ENCODE results near the gene FKBP1A.
A peak's percentile ranks its signal among the peaks of the same experiment; 100 is the strongest.

Gene FKBP1A

GRCh38 chr20:1321654-1321939 lies 71.3 kb downstream of the FKBP1A start:
- intact Hi-C loops (cut with DNase I; ENCODE audit: low total_unique reads), result loop anchor here (5.0 kb wide), 1 partner anchor 71 kb away; the partner anchor contains the start of gene FKBP1A
- no peak overlapping the region for H3K27ac ChIP-seq
- peak in 1 of 2 donors; percentile 1 for DNase-seq
- H3K4me3 ChIP-seq, result no peak overlapping the region
- no peak for TF ChIP-seq CTCF (IDR thresholded peaks at IDR 0.05)
- H3K4me1 ChIP-seq, result peaks cover 0 to 14% (median 11%) of the 10 kb centered on the region in 4 donors
- H3K27me3 ChIP-seq, result no peaks in the 10 kb centered on the region
- no peaks in the 10 kb centered on the region for H3K36me3 ChIP-seq
- H3K9me3 ChIP-seq, result no peaks in the 10 kb centered on the region

- Histone ChIP-seq H3K4me3 (no peak overlapping the region), H3K36me3 (no peaks in the 10 kb centered on the region), H3K4me1 (peaks cover 0 to 9% (median 6%) of the 10 kb centered on the region in 4 donors), H3K27me3 (no peaks in the 10 kb centered on the region), H3K27ac (no peak overlapping the region), H3K9me3 (no peaks in the 10 kb centered on the region)
- peak in 1 of 2 donors; percentile 55 for DNase-seq
- TF ChIP-seq CTCF (IDR thresholded peaks at IDR 0.05), result no peak
- intact Hi-C loops (cut with DNase I; ENCODE audit: low total_unique reads), result loop anchor here (5.0 kb wide), 1 partner anchor 71 kb away; the partner anchor contains the start of gene FKBP1A
These were observed 71.8 kb downstream of the FKBP1A start for GRCh38 chr20:1320902-1321653.

- Histone ChIP-seq H3K4me1 (peaks cover 0 to 6% (median 3%) of the 10 kb centered on the region in 4 donors), H3K9me3 (no peaks in the 10 kb centered on the region), H3K27me3 (no peaks in the 10 kb centered on the region), H3K4me3 (no peak overlapping the region), H3K27ac (no peak overlapping the region), H3K36me3 (no peaks in the 10 kb centered on the region)
- TF ChIP-seq CTCF (IDR thresholded peaks at IDR 0.05), result no peak
- intact Hi-C loops (cut with DNase I; ENCODE audit: low total_unique reads), result loop anchor here (5.0 kb wide), 1 partner anchor 72 kb away; the partner anchor contains the start of gene FKBP1A
- no peak for DNase-seq
These were observed 72.8 kb downstream of the FKBP1A start for GRCh38 chr20:1320016-1320415.

DNA sequence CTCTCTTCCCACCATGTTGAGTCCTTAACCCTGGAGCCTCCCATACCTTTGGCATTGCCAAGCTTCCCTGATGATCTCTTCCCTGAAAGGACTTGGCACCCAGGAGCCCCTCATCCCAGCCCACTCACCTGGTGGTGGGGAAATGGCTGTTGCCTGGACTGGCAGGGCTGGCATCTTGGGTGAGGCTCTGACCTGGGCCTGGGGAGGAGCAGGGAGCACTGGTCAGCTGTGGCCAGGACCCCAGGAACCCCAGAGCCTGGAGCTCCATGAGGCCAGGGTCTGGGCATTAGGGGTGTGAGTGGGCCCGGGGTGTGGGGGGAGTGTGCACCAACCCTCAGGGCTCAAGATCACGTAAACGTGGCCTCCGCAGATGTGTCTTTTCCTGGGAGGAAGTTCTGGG lies 73.4 kb downstream of the FKBP1A start:
- DNase-seq, result no peak
- no peaks in the 10 kb centered on the region for H3K9me3 ChIP-seq
- no peak for TF ChIP-seq CTCF (IDR thresholded peaks at IDR 0.05)
- H3K36me3 ChIP-seq, result no peaks in the 10 kb centered on the region
- no peak overlapping the region for H3K27ac ChIP-seq
- H3K4me3 ChIP-seq, result no peak overlapping the region
- H3K4me1 ChIP-seq, result peaks cover 0 to under 1% (median under 1%) of the 10 kb centered on the region in 4 donors
- no peaks in the 10 kb centered on the region for H3K27me3 ChIP-seq
- intact Hi-C loops (cut with DNase I; ENCODE audit: low total_unique reads), result no loop called here

DNA sequence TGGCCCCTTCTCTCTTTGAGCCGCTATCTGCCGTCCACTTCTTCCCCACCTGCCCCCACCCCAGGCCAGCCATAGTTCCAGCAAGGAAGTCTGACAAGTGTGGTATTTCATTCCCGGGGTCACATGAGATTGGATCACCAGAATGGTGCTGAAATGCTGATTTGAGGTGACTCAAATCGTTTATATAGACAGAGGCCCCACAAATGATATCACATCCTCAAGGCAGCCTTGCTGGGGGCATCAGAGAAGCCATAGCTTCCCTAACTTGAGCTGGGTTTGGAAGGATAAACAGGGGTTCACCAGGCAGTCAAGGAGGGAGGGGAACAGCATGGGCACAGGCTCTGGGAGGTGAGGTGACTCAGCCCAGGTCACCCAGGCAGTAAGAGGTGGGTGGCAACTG lies 73.8 kb downstream of the FKBP1A start:
- Histone ChIP-seq H3K27me3 (no peaks in the 10 kb centered on the region), H3K4me1 (peaks cover 0 to under 1% (median 0%) of the 10 kb centered on the region in 4 donors), H3K4me3 (no peak overlapping the region), H3K36me3 (no peaks in the 10 kb centered on the region), H3K9me3 (no peaks in the 10 kb centered on the region), H3K27ac (no peak overlapping the region)
- no peak for DNase-seq
- TF ChIP-seq CTCF (IDR thresholded peaks at IDR 0.05), result no peak
- intact Hi-C loops (cut with DNase I; ENCODE audit: low total_unique reads), result no loop called here

Data from tibial artery (tissue), 4 donors.